Keratinocyte (primary cell): ENCODE results near the gene ADAMTS2.

ENCODE experiments used
- CTCF ChIP-seq, 3 experiments: IDR thresholded peaks in 1 of 3; conservative IDR thresholded peaks in 1 of 3; optimal IDR thresholded peaks in 1 of 3; 2 replicates in 2 of 3; 3 replicates in 1 of 3; pipeline versions ENCODE3 to v1.5.1; 2011; ENCODE audit warnings: low read length in 3 of 3, mild to moderate bottlenecking in 3 of 3, moderate library complexity in 2 of 3, control low read depth in 1 of 3, inconsistent platforms in 1 of 3; ENCODE audit not compliant: insufficient read depth in 2 of 3; ENCODE audit errors: extremely low read depth in 1 of 3
- EZH2 ChIP-seq: IDR thresholded peaks from one replicate; pipeline ENCODE4 v1.6.1; 2012; ENCODE audit warnings: inconsistent platforms, mild to moderate bottlenecking, low read length, moderate library complexity

GRCh38 chr5:179118338-179118737, 226.9 kb downstream of the ADAMTS2 start:
- TF ChIP-seq CTCF (optimal IDR thresholded peaks at IDR 0.05 in 1 of 3, IDR thresholded peaks at IDR 0.05 in 1 of 3, conservative IDR thresholded peaks at IDR 0.05 in 1 of 3; ENCODE audit: extremely low read depth in 1 of 3, insufficient read depth in 2 of 3, low read length in 3 of 3) (no peak), EZH2 (no peak)
